Neural cell (in vitro differentiated cells): ENCODE measurements around the gene SLC31A2. TPM values are rescaled to one million over a fixed set of nuclear protein-coding genes. Genes with fewer than 3 reads are reported as not detected.

Experiments
- H2AFZ ChIP-seq: fragments of 200-600, 300-800 bp; sonication (generic), shearing (Covaris generic); 2 replicates; pipeline ENCODE4 v1.6.0; 2014; ENCODE audit warnings: low read depth, mild to moderate bottlenecking, antibody characterized with exemption, low read length, moderate library complexity
- H3F3A ChIP-seq: fragments of 200-600 bp; shearing (Covaris generic); 2 replicates; pipeline ENCODE4 v1.6.1; 2016; ENCODE audit warnings: mild to moderate bottlenecking, moderate library complexity, mixed read lengths, antibody characterized with exemption, low read length; ENCODE audit not compliant: insufficient read depth, poor library complexity, severe bottlenecking
- H3K27ac ChIP-seq: fragments of 200-600, 300-800 bp; sonication (generic), shearing (Covaris generic); 2 replicates; pipeline ENCODE4 v1.5.1; 2014; ENCODE audit warnings: mild to moderate bottlenecking, low read length, moderate library complexity
- H3K27me3 ChIP-seq: fragments of 300-800, 200-600 bp; sonication (generic), shearing (Covaris generic); 2 replicates; pipeline ENCODE4 v1.6.0; 2014; ENCODE audit warnings: mild to moderate bottlenecking, low read depth, low read length, moderate library complexity; ENCODE audit not compliant: insufficient read depth
- H3K36me3 ChIP-seq: fragments of 300-800, 200-600 bp; sonication (generic), shearing (Covaris generic); 2 replicates; pipeline ENCODE4 v1.5.1; 2014; ENCODE audit warnings: mild to moderate bottlenecking, antibody characterized with exemption, low read length, moderate library complexity; ENCODE audit not compliant: insufficient read depth
- H3K4me2 ChIP-seq: fragments of 300-800, 200-600 bp; sonication (generic), shearing (Covaris generic); 2 replicates; pipeline ENCODE4 v1.6.0; 2014; ENCODE audit warnings: mild to moderate bottlenecking, low read length
- H3K4me3 ChIP-seq: fragments of 300-800, 200-600 bp; sonication (generic), shearing (Covaris generic); 2 replicates; pipeline ENCODE4 v1.5.1; 2014; ENCODE audit warnings: mild to moderate bottlenecking, low read length, moderate library complexity
- H3K79me2 ChIP-seq: fragments of 200-600 bp; shearing (Covaris generic); replicated peaks from 2 replicates; pipeline ENCODE4 v1.6.0; 2014; ENCODE audit warnings: mild to moderate bottlenecking, low read length, moderate library complexity; ENCODE audit not compliant: insufficient read depth
- H3K9ac ChIP-seq: fragments of 300-800, 200-600 bp; sonication (generic), shearing (Covaris generic); 2 replicates; pipeline ENCODE4 v1.6.1; 2016; ENCODE audit warnings: mild to moderate bottlenecking, low read length, mixed read lengths
- H3K9me2 ChIP-seq: fragments of 200-600 bp; shearing (Covaris generic); 2 replicates; pipeline ENCODE4 v1.6.1; 2016; ENCODE audit warnings: mild to moderate bottlenecking, low read length, mixed read lengths; ENCODE audit not compliant: insufficient read depth
- H3K9me3 ChIP-seq: fragments of 200-600, 300-800 bp; sonication (generic), shearing (Covaris generic); 2 replicates; pipeline ENCODE4 v1.6.1; 2016; ENCODE audit warnings: mild to moderate bottlenecking, mixed run types, low read length, moderate library complexity, mixed read lengths
- H4K20me1 ChIP-seq: fragments of 200-600 bp; shearing (Covaris generic); 2 replicates; pipeline ENCODE4 v1.6.1; 2016; ENCODE audit warnings: mild to moderate bottlenecking, mixed run types; ENCODE audit not compliant: insufficient read depth
- CTCF ChIP-seq: fragments of 450-650 bp; IDR thresholded peaks from 2 replicates; pipeline ENCODE4 v1.5.1; 2014; ENCODE audit warnings: antibody characterized with exemption, mild to moderate bottlenecking, moderate library complexity; ENCODE audit not compliant: poor library complexity, severe bottlenecking
- EZH2 ChIP-seq: fragments of 200-600, 300-800 bp; shearing (Covaris generic), sonication (generic); IDR thresholded peaks from 2 replicates; pipeline ENCODE4 v1.6.1; 2014; ENCODE audit warnings: antibody characterized with exemption, low read length, borderline replicate concordance, mild to moderate bottlenecking; ENCODE audit not compliant: insufficient read depth, poor library complexity, severe bottlenecking
- RAD21 ChIP-seq: fragments of 450-650 bp; conservative IDR thresholded peaks from 2 replicates; pipeline ENCODE4 v1.6.1; 2014; ENCODE audit warnings: antibody characterized with exemption, mild to moderate bottlenecking, moderate library complexity
- SMC3 ChIP-seq: fragments of 450-650 bp; conservative IDR thresholded peaks from 2 replicates; pipeline ENCODE4 v1.6.1; 2014; ENCODE audit warnings: antibody characterized with exemption, mild to moderate bottlenecking, moderate library complexity; ENCODE audit not compliant: poor library complexity
- TAF1 ChIP-seq: IDR thresholded peaks from 2 replicates; pipeline ENCODE4 v1.6.1; 2012; ENCODE audit warnings: low read depth
- polyA plus RNA-seq: library from polyadenylated mRNA; depleted of rRNA; stranded (reverse); fragments of >200 nt; gene quantifications from 2 replicates; pipeline ENCODE4 v1.2.3, GENCODE V29; 2014
- TF ChIP-seq, protein P1 (sequence below): IDR thresholded peaks from 2 replicates; pipeline ENCODE4 v1.6.1; 2012; ENCODE audit warnings: borderline replicate concordance

SLC31A2 gene
- polyA plus RNA-seq, 1 donor from 2014 or later: 4.1 TPM

DNA sequence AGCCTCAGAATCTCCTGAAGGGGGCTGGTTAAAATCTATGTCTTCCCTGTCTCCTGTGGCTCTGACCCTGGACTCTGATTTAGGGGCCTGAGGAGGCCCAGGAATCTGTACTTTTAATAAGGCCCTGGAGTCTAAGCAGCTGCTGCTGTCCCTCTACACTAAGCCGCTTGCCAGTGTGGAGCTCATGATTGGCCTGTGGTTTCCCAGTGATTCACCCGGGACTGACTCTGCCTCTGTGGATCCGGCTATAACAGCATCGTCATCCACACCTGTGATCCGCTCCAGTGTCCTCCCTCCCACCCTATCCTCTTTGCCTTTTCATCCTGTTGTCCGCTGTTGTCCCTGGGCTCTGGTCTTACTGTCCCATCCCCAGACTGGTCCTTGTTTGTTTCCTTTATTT, 3.7 kb downstream of the SLC31A2 start:
- Histone ChIP-seq H3K27me3 (no peaks in the 10 kb centered on the region), H3K9me2 (no peaks in the 10 kb centered on the region), H3F3A (no peaks in the 10 kb centered on the region), H3K9ac (no peak overlapping the region), H3K4me3 (no peak overlapping the region), H3K4me2 (no peak overlapping the region), H3K27ac (no peak overlapping the region), H4K20me1 (no peaks in the 10 kb centered on the region), H2AFZ (no peak overlapping the region), H3K36me3 (no peaks in the 10 kb centered on the region), H3K79me2 (no peaks in the 10 kb centered on the region), H3K9me3 (no peaks in the 10 kb centered on the region)
- TF ChIP-seq EZH2: no peak
- no peak for TF ChIP-seq SMC3

GRCh38 chr9:113154946-113155345, 4.1 kb downstream of the SLC31A2 start:
- no peaks in the 10 kb centered on the region for H3K9me3 ChIP-seq
- no peaks in the 10 kb centered on the region for H3K36me3 ChIP-seq
- no peaks in the 10 kb centered on the region for H4K20me1 ChIP-seq
- H3K27me3 ChIP-seq: no peaks in the 10 kb centered on the region
- TF ChIP-seq SMC3 (no peak), EZH2 (no peak), CTCF (no peak), TAF1 (no peak)
- no peak overlapping the region for H3K4me2 ChIP-seq
- no peaks in the 10 kb centered on the region for H3K79me2 ChIP-seq
- H3K9ac ChIP-seq: no peak overlapping the region
- no peaks in the 10 kb centered on the region for H3F3A ChIP-seq
- no peaks in the 10 kb centered on the region for H3K9me2 ChIP-seq
- H2AFZ ChIP-seq: no peak overlapping the region
- no peak overlapping the region for H3K4me3 ChIP-seq
- H3K27ac ChIP-seq: no peak overlapping the region

GRCh38 chr9:113155911-113156588, 5.2 kb downstream of the SLC31A2 start:
- no peaks in the 10 kb centered on the region for H3K9me2 ChIP-seq
- TF ChIP-seq CTCF (no peak), TAF1 (no peak), SMC3 (no peak), RAD21 (no peak)
- TF ChIP-seq, protein P1, sequence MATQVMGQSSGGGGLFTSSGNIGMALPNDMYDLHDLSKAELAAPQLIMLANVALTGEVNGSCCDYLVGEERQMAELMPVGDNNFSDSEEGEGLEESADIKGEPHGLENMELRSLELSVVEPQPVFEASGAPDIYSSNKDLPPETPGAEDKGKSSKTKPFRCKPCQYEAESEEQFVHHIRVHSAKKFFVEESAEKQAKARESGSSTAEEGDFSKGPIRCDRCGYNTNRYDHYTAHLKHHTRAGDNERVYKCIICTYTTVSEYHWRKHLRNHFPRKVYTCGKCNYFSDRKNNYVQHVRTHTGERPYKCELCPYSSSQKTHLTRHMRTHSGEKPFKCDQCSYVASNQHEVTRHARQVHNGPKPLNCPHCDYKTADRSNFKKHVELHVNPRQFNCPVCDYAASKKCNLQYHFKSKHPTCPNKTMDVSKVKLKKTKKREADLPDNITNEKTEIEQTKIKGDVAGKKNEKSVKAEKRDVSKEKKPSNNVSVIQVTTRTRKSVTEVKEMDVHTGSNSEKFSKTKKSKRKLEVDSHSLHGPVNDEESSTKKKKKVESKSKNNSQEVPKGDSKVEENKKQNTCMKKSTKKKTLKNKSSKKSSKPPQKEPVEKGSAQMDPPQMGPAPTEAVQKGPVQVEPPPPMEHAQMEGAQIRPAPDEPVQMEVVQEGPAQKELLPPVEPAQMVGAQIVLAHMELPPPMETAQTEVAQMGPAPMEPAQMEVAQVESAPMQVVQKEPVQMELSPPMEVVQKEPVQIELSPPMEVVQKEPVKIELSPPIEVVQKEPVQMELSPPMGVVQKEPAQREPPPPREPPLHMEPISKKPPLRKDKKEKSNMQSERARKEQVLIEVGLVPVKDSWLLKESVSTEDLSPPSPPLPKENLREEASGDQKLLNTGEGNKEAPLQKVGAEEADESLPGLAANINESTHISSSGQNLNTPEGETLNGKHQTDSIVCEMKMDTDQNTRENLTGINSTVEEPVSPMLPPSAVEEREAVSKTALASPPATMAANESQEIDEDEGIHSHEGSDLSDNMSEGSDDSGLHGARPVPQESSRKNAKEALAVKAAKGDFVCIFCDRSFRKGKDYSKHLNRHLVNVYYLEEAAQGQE: no peak
- no peaks in the 10 kb centered on the region for H3K27me3 ChIP-seq
- no peak overlapping the region for H3K4me3 ChIP-seq
- H3K4me2 ChIP-seq: no peak overlapping the region
- no peaks in the 10 kb centered on the region for H3K9me3 ChIP-seq
- H3F3A ChIP-seq: no peaks in the 10 kb centered on the region
- no peak overlapping the region for H2AFZ ChIP-seq
- no peak overlapping the region for H3K27ac ChIP-seq
- no peak overlapping the region for H3K9ac ChIP-seq
- no peaks in the 10 kb centered on the region for H3K79me2 ChIP-seq
- H3K36me3 ChIP-seq: no peaks in the 10 kb centered on the region
- no peaks in the 10 kb centered on the region for H4K20me1 ChIP-seq
